ENCODE results near the gene RTKN. TPM values are rescaled to one million over a fixed set of nuclear protein-coding genes. Genes with fewer than 3 reads are reported as not detected.
A peak's percentile ranks its signal among the peaks of the same experiment; 100 is the strongest.

Gene RTKN
- total and polyA plus RNA-seq, 10 of the 15 experiments (the other 5 are each of a cell fraction or from before 2014, with no cell fraction given): 0.50 to 12.3 (median 5.4) TPM

DNA sequence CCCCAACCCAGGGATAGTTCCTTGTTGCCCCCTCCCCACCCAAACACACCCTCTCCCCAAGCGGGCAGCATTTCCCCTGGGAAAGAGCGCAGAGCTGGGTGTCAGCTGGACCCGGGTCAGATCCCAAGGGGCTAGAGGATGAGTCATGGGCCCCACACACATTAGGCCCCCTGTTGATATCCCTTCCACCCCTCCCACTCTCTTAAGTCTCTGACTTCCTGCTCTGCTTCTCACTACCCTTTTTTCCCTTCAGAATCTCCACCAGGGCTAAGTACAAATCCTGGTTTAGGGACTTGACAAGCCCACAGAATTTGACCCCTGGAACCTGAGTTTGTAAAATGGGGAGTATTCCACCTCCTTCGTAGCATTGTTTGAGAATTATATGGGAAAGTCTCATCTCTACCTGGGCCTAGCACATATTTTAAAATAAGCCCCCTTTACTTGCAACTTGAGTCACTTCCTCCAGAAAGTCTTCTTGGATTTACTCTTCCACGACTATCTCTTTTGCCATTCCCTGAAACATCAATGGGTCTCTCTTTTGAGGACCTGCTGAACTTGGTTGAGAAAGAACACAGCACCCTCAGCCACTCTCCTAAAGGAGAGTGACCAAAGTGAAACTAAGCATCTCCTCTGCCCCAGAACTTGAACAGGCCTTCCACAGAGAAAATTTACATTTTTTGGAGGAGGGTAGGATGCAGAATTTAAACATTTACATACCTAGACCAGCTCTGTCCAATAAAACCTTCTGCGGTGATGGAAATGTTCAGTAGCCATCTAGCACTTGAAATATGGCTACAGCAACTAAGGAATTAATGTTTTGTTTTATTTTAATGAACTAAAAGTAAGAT, 4.7 kb downstream of the RTKN start:
- H3K4me1 ChIP-seq (ENCODE audit: control insufficient read depth, insufficient read depth, low read length): peaks cover 23% of the 10 kb centered on the region
- RAD21 ChIA-PET (ENCODE audit: unreplicated experiment): interaction anchor here (0.6 kb wide), 1 partner anchor 15 kb away, joined by 3 read pairs; no protein-coding TSS in a partner anchor
- no peaks in the 10 kb centered on the region for H3K9me3 ChIP-seq (replicated peaks; ENCODE audit: control insufficient read depth, insufficient read depth, low read length)
- H3K79me2 ChIP-seq (ENCODE audit: control insufficient read depth, insufficient read depth, low read length): no peaks in the 10 kb centered on the region; the same call in 1 of the 2 replicates
- no peak for ATAC-seq
- H4K20me1 ChIP-seq (ENCODE audit: control insufficient read depth, insufficient read depth): no peaks in the 10 kb centered on the region
- peak overlapping the region; percentile 9; the same call in 1 of the 2 replicates for H3K4me3 ChIP-seq
- H3K36me3 ChIP-seq (ENCODE audit: control insufficient read depth in 2 of 2, insufficient read depth in 2 of 2, low read length in 1 of 2): no peaks in the 10 kb centered on the region
- peak overlapping the region; percentile 10 for H3K4me2 ChIP-seq (ENCODE audit: control insufficient read depth, insufficient read depth)
- intact Hi-C loops (cut with micrococcal nuclease; ENCODE audit: unreplicated experiment) (no loop called here), in situ Hi-C loops (cut with MboI) (no loop called here)
- SMC1A ChIA-PET (ENCODE audit: uncharacterized antibody, unreplicated experiment): interaction anchor here (1.0 to 1.4 kb wide), 2 partner anchors 10 to 21 kb away, joined by 3 to 4 read pairs; partner anchors contain the start of gene WBP1
- BruUV-seq (replicated peaks): no TSS peak
- DNase-seq (ENCODE audit: low read depth, low spot score): no peak
- 0 out of 2 replicates have a peak overlapping the region, but pooled peaks have one; percentile 1 for H3K27ac ChIP-seq (ENCODE audit: control insufficient read depth, insufficient read depth)
- TF ChIP-seq NR2F1 (conservative IDR thresholded peaks at IDR 0.05): peak; percentile 80
- TF ChIP-seq MEF2B (IDR thresholded peaks at IDR 0.05; ENCODE audit: partially characterized antibody, poor library complexity, severe bottlenecking): peak; percentile 90
- TF ChIP-seq RCOR1 (conservative IDR thresholded peaks at IDR 0.05; ENCODE audit: low read depth, low read length): no peak
- peak; percentile 22; the same call in 1 of the 2 replicates for TF ChIP-seq EED (IDR thresholded peaks at IDR 0.05; ENCODE audit: low read depth)
- peak; percentile 47 to 48; a peak in 2 of 4 replicates for TF ChIP-seq IKZF2 (IDR thresholded peaks at IDR 0.05)
- peak; percentile 43; the same call in 1 of the 2 replicates for TF ChIP-seq IKZF1 (conservative IDR thresholded peaks at IDR 0.05)
- TF ChIP-seq EZH2 (IDR thresholded peaks at IDR 0.05; ENCODE audit: borderline replicate concordance, control insufficient read depth, low read depth, low read length): no peak
- no peak for TF ChIP-seq CEBPZ (IDR thresholded peaks at IDR 0.05; ENCODE audit: low read depth, low read length)
- TF ChIP-seq SMAD1 (IDR thresholded peaks at IDR 0.05; ENCODE audit: low read depth, partially characterized antibody): no peak
- TF ChIP-seq SPI1 (IDR thresholded peaks at IDR 0.05; ENCODE audit: borderline replicate concordance, insufficient read depth, low read depth, low read length): peak; percentile 30; the same call in 1 of the 2 replicates
- peak; percentile 47; the same call in 1 of the 2 replicates for TF ChIP-seq JUNB (IDR thresholded peaks at IDR 0.05)
- no peak for TF ChIP-seq TARDBP (IDR thresholded peaks at IDR 0.05; ENCODE audit: borderline replicate concordance)
- POLR2A ChIA-PET: no interaction called here
- 34% methylated on average over 6 of the region's 6 CpGs for WGBS (ENCODE audit: insufficient coverage, insufficient replicate concordance, low lambda C conversion rate, missing lambda C conversion rate)
- no peak overlapping the region for H3K9ac ChIP-seq (ENCODE audit: control insufficient read depth, insufficient read depth, low read length)
- peaks cover 2 to 5% of the 10 kb centered on the region in 2 experiments; a peak in 3 of 4 replicates for H3K27me3 ChIP-seq (replicated peaks in 1 of 2; ENCODE audit: control insufficient read depth in 2 of 2, insufficient read depth in 2 of 2, low read length in 1 of 2)
- peak overlapping the region; percentile 24 for H2AFZ ChIP-seq (ENCODE audit: control insufficient read depth, low read depth, low read length)
- CTCF ChIA-PET: no interaction called here
- FAIRE-seq: peak; percentile 57
